K562 (cell line): ENCODE data around the gene DCLK1. TPM values are rescaled to one million over a fixed set of nuclear protein-coding genes. Genes with fewer than 3 reads are reported as not detected.

Experiments
- PHB2 ChIP-seq: fragments of 450-650 bp; IDR thresholded peaks from 2 replicates; pipeline ENCODE4 v1.6.1; 2017; ENCODE audit warnings: low read depth
- POLR2AphosphoS5 ChIP-seq: IDR thresholded peaks from 2 replicates; pipeline ENCODE4 v1.6.1; 2011; ENCODE audit warnings: mild to moderate bottlenecking, low read depth, low read length, moderate library complexity; ENCODE audit not compliant: control insufficient read depth, insufficient read depth
- POU5F1 ChIP-seq: fragments of 150-350 bp; IDR thresholded peaks from 2 replicates; pipeline ENCODE4 v1.6.1; 2014; ENCODE audit warnings: borderline replicate concordance, low read length, low read depth, mild to moderate bottlenecking; ENCODE audit not compliant: partially characterized antibody
- RNF2 ChIP-seq: sonication (generic); IDR thresholded peaks from 2 replicates; pipeline ENCODE4 v1.6.1; 2016
- TEAD4 ChIP-seq, 2 experiments: sonication (generic) in 1 of 2; formaldehyde crosslinking in 1 of 2; IDR thresholded peaks; 2 replicates each; pipeline versions ENCODE4 v1.6.1 to v1.8.0; 2012 to 2022; ENCODE audit warnings: borderline replicate concordance in 1 of 2, inconsistent platforms in 1 of 2, low read length in 1 of 2, mild to moderate bottlenecking in 1 of 2, missing genetic modification reagents in 1 of 2
- ZNF75A ChIP-seq: fragments of 450-650 bp; formaldehyde crosslinking; IDR thresholded peaks from 2 replicates; pipeline ENCODE4 v1.4.0; 2020; ENCODE audit warnings: mild to moderate bottlenecking
- ZNF830 ChIP-seq: fragments of 250-450 bp; sonication (Bioruptor Pico); IDR thresholded peaks from 2 replicates; pipeline ENCODE4 v1.5.0; 2021; ENCODE audit warnings: mild to moderate bottlenecking
- polyA plus RNA-seq, 8 experiments: library from polyadenylated mRNA; depleted of rRNA in 4 of 8; stranded (reverse) in 5 of 8; unstranded in 3 of 8; fragments of >200 nt; fragmentation: Nextera tagmentation in 2 of 8; fragmentation: Illumina TruSeq in 1 of 8; extraction: Ambion mirVana in 2 of 8; extraction: Trizol in 1 of 8; gene quantifications; 2 replicates each; pipeline versions ENCODE4 v1.2.1 to v1.2.3, GENCODE V29; 2011 to 2014; ENCODE audit warnings: inconsistent platforms in 1 of 8, missing spikeins in 1 of 8
- total RNA-seq, 7 experiments: library from RNA; depleted of rRNA in 6 of 7; stranded (reverse); fragments of >200 nt in 6 of 7; fragmentation: Illumina TruSeq in 2 of 7; extraction: Trizol in 2 of 7; gene quantifications; 2 replicates each; pipeline versions ENCODE4 v1.2.1 to v1.2.3, GENCODE V29; 2011 to 2021; ENCODE audit warnings: low replicate concordance in 1 of 7
- TF ChIP-seq, protein P1 (sequence below): fragments of 200-800 bp; sonication (Bioruptor generic); IDR thresholded peaks from 2 replicates; pipeline ENCODE4 v1.6.1; 2016; ENCODE audit warnings: missing genetic modification characterization, missing compliant biosample characterization
- TF ChIP-seq, protein P2 (sequence below): sonication (generic); formaldehyde crosslinking; IDR thresholded peaks from 2 replicates; pipeline ENCODE4 v1.8.0; 2023; ENCODE audit warnings: mild to moderate bottlenecking, missing genetic modification reagents
- TF ChIP-seq, protein P3 (sequence below): fragments of 450-650 bp; IDR thresholded peaks from 2 replicates; pipeline ENCODE4 v1.6.1; 2016; ENCODE audit warnings: borderline replicate concordance
- TF ChIP-seq, protein P4 (sequence below): sonication (generic); formaldehyde crosslinking; IDR thresholded peaks from 2 replicates; pipeline ENCODE4 v1.9.0; 2022; ENCODE audit warnings: mild to moderate bottlenecking, missing genetic modification reagents

The DCLK1 gene
- total and polyA plus RNA-seq, 9 of the 15 experiments (the other 6 are each of a cell fraction or from before 2014, with no cell fraction given), result 0.07 TPM; not detected in 8

DNA sequence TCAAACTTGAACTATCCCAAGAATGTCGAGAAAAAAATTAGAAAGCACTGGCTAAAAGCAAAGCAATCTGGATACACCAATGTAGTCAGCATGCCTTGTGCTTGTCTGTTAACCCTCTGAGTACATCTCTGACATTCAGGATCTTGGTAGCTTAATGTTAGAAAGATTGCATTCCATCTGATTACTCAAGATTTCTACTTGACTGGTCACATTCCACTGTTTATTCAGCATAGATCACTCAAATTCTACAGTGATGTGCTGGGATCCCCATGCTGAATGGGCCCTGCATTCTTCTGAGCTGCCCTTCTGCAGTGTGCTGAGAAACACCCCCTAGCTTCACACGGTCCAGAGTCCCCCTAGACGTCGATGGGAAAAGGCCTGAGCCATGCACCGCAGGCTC lies 359.3 kb downstream of the DCLK1 start (continued):
- TF ChIP-seq, protein P1, sequence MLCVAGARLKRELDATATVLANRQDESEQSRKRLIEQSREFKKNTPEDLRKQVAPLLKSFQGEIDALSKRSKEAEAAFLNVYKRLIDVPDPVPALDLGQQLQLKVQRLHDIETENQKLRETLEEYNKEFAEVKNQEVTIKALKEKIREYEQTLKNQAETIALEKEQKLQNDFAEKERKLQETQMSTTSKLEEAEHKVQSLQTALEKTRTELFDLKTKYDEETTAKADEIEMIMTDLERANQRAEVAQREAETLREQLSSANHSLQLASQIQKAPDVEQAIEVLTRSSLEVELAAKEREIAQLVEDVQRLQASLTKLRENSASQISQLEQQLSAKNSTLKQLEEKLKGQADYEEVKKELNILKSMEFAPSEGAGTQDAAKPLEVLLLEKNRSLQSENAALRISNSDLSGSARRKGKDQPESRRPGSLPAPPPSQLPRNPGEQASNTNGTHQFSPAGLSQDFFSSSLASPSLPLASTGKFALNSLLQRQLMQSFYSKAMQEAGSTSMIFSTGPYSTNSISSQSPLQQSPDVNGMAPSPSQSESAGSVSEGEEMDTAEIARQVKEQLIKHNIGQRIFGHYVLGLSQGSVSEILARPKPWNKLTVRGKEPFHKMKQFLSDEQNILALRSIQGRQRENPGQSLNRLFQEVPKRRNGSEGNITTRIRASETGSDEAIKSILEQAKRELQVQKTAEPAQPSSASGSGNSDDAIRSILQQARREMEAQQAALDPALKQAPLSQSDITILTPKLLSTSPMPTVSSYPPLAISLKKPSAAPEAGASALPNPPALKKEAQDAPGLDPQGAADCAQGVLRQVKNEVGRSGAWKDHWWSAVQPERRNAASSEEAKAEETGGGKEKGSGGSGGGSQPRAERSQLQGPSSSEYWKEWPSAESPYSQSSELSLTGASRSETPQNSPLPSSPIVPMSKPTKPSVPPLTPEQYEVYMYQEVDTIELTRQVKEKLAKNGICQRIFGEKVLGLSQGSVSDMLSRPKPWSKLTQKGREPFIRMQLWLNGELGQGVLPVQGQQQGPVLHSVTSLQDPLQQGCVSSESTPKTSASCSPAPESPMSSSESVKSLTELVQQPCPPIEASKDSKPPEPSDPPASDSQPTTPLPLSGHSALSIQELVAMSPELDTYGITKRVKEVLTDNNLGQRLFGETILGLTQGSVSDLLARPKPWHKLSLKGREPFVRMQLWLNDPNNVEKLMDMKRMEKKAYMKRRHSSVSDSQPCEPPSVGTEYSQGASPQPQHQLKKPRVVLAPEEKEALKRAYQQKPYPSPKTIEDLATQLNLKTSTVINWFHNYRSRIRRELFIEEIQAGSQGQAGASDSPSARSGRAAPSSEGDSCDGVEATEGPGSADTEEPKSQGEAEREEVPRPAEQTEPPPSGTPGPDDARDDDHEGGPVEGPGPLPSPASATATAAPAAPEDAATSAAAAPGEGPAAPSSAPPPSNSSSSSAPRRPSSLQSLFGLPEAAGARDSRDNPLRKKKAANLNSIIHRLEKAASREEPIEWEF (CRISPR knock-in tag), result no peak
- TF ChIP-seq ZNF75A, result no peak
- TF ChIP-seq, protein P2, sequence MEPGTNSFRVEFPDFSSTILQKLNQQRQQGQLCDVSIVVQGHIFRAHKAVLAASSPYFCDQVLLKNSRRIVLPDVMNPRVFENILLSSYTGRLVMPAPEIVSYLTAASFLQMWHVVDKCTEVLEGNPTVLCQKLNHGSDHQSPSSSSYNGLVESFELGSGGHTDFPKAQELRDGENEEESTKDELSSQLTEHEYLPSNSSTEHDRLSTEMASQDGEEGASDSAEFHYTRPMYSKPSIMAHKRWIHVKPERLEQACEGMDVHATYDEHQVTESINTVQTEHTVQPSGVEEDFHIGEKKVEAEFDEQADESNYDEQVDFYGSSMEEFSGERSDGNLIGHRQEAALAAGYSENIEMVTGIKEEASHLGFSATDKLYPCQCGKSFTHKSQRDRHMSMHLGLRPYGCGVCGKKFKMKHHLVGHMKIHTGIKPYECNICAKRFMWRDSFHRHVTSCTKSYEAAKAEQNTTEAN (CRISPR knock-in tag), result no peak
- no peak for TF ChIP-seq POLR2AphosphoS5
- no peak for TF ChIP-seq POU5F1
- TF ChIP-seq, protein P3, sequence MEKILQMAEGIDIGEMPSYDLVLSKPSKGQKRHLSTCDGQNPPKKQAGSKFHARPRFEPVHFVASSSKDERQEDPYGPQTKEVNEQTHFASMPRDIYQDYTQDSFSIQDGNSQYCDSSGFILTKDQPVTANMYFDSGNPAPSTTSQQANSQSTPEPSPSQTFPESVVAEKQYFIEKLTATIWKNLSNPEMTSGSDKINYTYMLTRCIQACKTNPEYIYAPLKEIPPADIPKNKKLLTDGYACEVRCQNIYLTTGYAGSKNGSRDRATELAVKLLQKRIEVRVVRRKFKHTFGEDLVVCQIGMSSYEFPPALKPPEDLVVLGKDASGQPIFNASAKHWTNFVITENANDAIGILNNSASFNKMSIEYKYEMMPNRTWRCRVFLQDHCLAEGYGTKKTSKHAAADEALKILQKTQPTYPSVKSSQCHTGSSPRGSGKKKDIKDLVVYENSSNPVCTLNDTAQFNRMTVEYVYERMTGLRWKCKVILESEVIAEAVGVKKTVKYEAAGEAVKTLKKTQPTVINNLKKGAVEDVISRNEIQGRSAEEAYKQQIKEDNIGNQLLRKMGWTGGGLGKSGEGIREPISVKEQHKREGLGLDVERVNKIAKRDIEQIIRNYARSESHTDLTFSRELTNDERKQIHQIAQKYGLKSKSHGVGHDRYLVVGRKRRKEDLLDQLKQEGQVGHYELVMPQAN, result no peak
- no peak for TF ChIP-seq ZNF830 (CRISPR knock-in tag)
- TF ChIP-seq PHB2, result no peak
- TF ChIP-seq TEAD4 (IDR thresholded peaks at IDR 0.05; ENCODE audit: low read length), result no peak
- TF ChIP-seq TEAD4 (CRISPR knock-in tag; IDR thresholded peaks at IDR 0.05; ENCODE audit: borderline replicate concordance), result no peak
- no peak for TF ChIP-seq RNF2
- TF ChIP-seq, protein P4, sequence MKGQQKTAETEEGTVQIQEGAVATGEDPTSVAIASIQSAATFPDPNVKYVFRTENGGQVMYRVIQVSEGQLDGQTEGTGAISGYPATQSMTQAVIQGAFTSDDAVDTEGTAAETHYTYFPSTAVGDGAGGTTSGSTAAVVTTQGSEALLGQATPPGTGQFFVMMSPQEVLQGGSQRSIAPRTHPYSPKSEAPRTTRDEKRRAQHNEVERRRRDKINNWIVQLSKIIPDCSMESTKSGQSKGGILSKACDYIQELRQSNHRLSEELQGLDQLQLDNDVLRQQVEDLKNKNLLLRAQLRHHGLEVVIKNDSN (CRISPR knock-in tag), result no peak
